A673 (cell line): ENCODE results near the gene TBXAS1. TPM values are rescaled to one million over a fixed set of nuclear protein-coding genes. Genes with fewer than 3 reads are reported as not detected.
"Not testable (repeated sequence)": the region's sequence is repeated elsewhere in the genome, so short reads cannot be mapped to it uniquely, and the experiment has no call there.

ENCODE experiments used
- BruUV-seq: library from RNA; stranded (reverse); fragments of 400-500 nt; replicated peaks from 2 replicates; lab custom pipeline; 2021; lab: Mats Ljungman, UMichigan
- CTCF ChIA-PET: fragments of 300-600 bp; sonication (Branson Sonifier 250); formaldehyde crosslinking; loops from one replicate; lab custom pipeline; 2022; ENCODE audit warnings: antibody characterized with exemption; lab: Charles Lee
- POLR2A ChIA-PET: fragments of 300-600 bp; sonication (Branson Sonifier 250); formaldehyde crosslinking; loops from one replicate; lab custom pipeline; 2022; ENCODE audit warnings: antibody characterized with exemption; ENCODE audit not compliant: low non-redundant PET; lab: Charles Lee
- DNase-seq: peaks from one replicate; pipeline ENCODE4 v3.0.0-alpha.2; 2015; ENCODE audit warnings: low spot score
- H3K27ac ChIP-seq: fragments of 200-600 bp; sonication (generic); 2 replicates; pipeline ENCODE4 v1.5.1; 2016; ENCODE audit warnings: mixed run types, low read depth, mild to moderate bottlenecking, mixed read lengths, antibody characterized with exemption, low read length; ENCODE audit not compliant: poor library complexity, severe bottlenecking
- H3K27me3 ChIP-seq: fragments of 200-600 bp; sonication (generic); replicated peaks from 2 replicates; pipeline ENCODE4 v1.6.1; 2017; ENCODE audit warnings: mixed run types, low read depth, mild to moderate bottlenecking, mixed read lengths, antibody characterized with exemption, low read length; ENCODE audit not compliant: insufficient read depth, poor library complexity
- H3K36me3 ChIP-seq: fragments of 200-600 bp; sonication (generic); 2 replicates; pipeline ENCODE4 v1.6.1; 2016; ENCODE audit warnings: mixed run types, mild to moderate bottlenecking, mixed read lengths, antibody characterized with exemption, low read length; ENCODE audit not compliant: insufficient read depth, poor library complexity, severe bottlenecking
- H3K4me1 ChIP-seq: fragments of 200-600 bp; sonication (generic); 2 replicates; pipeline ENCODE4 v1.6.1; 2017; ENCODE audit warnings: mixed run types, mild to moderate bottlenecking, mixed read lengths, antibody characterized with exemption, low read length; ENCODE audit not compliant: insufficient read depth, poor library complexity, severe bottlenecking
- H3K4me3 ChIP-seq: fragments of 200-600 bp; sonication (generic); 2 replicates; pipeline ENCODE4 v1.5.1; 2016; ENCODE audit warnings: low read depth, mixed run types, mild to moderate bottlenecking, mixed read lengths, low read length; ENCODE audit not compliant: poor library complexity, severe bottlenecking
- H3K9me3 ChIP-seq: fragments of 200-600 bp; sonication (generic); 2 replicates; pipeline ENCODE4 v1.6.1; 2016; ENCODE audit warnings: mixed run types, low read depth, mild to moderate bottlenecking, mixed read lengths, antibody characterized with exemption, low read length; ENCODE audit not compliant: poor library complexity, severe bottlenecking
- CTCF ChIP-seq: fragments of 300-800, 200-600 bp; sonication (generic); conservative IDR thresholded peaks from 2 replicates; pipeline ENCODE4 v1.5.1; 2017; ENCODE audit warnings: low read depth, mild to moderate bottlenecking, antibody characterized with exemption, low read length, moderate library complexity, mixed read lengths
- EZH2 ChIP-seq: fragments of 200-600 bp; sonication (generic); IDR thresholded peaks from 2 replicates; pipeline ENCODE4 v1.6.1; 2017; ENCODE audit warnings: borderline replicate concordance, low read depth, mild to moderate bottlenecking, mixed read lengths, antibody characterized with exemption, low read length; ENCODE audit not compliant: poor library complexity, severe bottlenecking
- intact Hi-C: fragments of 100-400 bp; cut with micrococcal nuclease; formaldehyde crosslinking; loops from one replicate; pipeline ENCODE4 v1.10.0; 2022; ENCODE audit not compliant: unreplicated experiment
- total RNA-seq: library from RNA; stranded (reverse); gene quantifications from 2 replicates; pipeline ENCODE4 v1.2.3, GENCODE V29; 2021

TBXAS1 gene
- total RNA-seq, 1 experiment from 2014 or later, result 2.5 TPM

GRCh38 chr7:139918480-139918879, 89.4 kb downstream of the TBXAS1 start:
- intact Hi-C loops, result no loop called here
- Histone ChIP-seq H3K27me3 (no peaks in the 10 kb centered on the region), H3K4me1 (no peaks in the 10 kb centered on the region), H3K36me3 (no peaks in the 10 kb centered on the region), H3K9me3 (no peaks in the 10 kb centered on the region), H3K4me3 (no peak overlapping the region), H3K27ac (no peak overlapping the region)
- no TSS peak for BruUV-seq
- ChIA-PET CTCF (no interaction called here), POLR2A (no interaction called here)
- TF ChIP-seq CTCF, result no peak
- no peak for TF ChIP-seq EZH2
- no peak for DNase-seq

GRCh38 chr7:139923090-139923489, 94.0 kb downstream of the TBXAS1 start:
- CTCF ChIA-PET, result no interaction called here
- H3K27me3 ChIP-seq, result peaks cover 10% of the 10 kb centered on the region
- no peaks in the 10 kb centered on the region for H3K36me3 ChIP-seq
- intact Hi-C loops, result no loop called here
- POLR2A ChIA-PET, result no interaction called here
- H3K4me1 ChIP-seq, result no peaks in the 10 kb centered on the region
- DNase-seq, result no peak
- no peak overlapping the region for H3K27ac ChIP-seq
- no TSS peak for BruUV-seq
- TF ChIP-seq CTCF (no peak), EZH2 (no peak)
- no peaks in the 10 kb centered on the region for H3K9me3 ChIP-seq
- no peak overlapping the region for H3K4me3 ChIP-seq

GRCh38 chr7:139924461-139924860, 95.4 kb downstream of the TBXAS1 start:
- Histone ChIP-seq H3K4me1 (no peaks in the 10 kb centered on the region), H3K27ac (no peak overlapping the region), H3K27me3 (peaks cover 10% of the 10 kb centered on the region), H3K9me3 (no peaks in the 10 kb centered on the region), H3K36me3 (no peaks in the 10 kb centered on the region), H3K4me3 (no peak overlapping the region)
- BruUV-seq, result no TSS peak
- no peak for DNase-seq
- TF ChIP-seq EZH2 (no peak), CTCF (no peak)
- CTCF ChIA-PET, result no interaction called here
- intact Hi-C loops, result no loop called here
- POLR2A ChIA-PET, result no interaction called here

- H3K36me3 ChIP-seq, H3K4me1 ChIP-seq, DNase-seq, H3K27me3 ChIP-seq, H3K9me3 ChIP-seq, intact Hi-C loops, POLR2A ChIA-PET, CTCF ChIA-PET, BruUV-seq, H3K27ac ChIP-seq, H3K4me3 ChIP-seq: not testable (repeated sequence)
Measured at GRCh38 chr7:139929221-139929620, 100.2 kb downstream of the TBXAS1 start.
